Activated CD4-positive, alpha-beta T cell treated with anti-CD3 and anti-CD28 coated beads, Interleukin-2, amount 50 U/mL, for 4 hours (primary cell): ENCODE results near the gene FOXK1.
A peak's percentile ranks its signal among the peaks of the same experiment; 100 is the strongest.
"Not testable (repeated sequence)": the region's sequence is repeated elsewhere in the genome, so short reads cannot be mapped to it uniquely, and the experiment has no call there.

ENCODE experiments used
- DNase-seq, 2 experiments: peaks; one replicate each; pipeline ENCODE4 v3.0.0-alpha.2; 2020

Gene FOXK1

GRCh38 chr7:4681886-4682620, at the start of gene FOXK1:
FOXK1 (plus strand) TSS chr7:4682295; CDS start chr7:4682309, 14 bp downstream.
- peak; percentile 70 to 75 for DNase-seq

GRCh38 chr7:4633012-4633411, 49.1 kb upstream of the FOXK1 start:
- no peak for DNase-seq

- DNase-seq: no peak
Observed at GRCh38 chr7:4634166-4634565, 47.9 kb upstream of the FOXK1 start.

GRCh38 chr7:4638781-4639575, 43.1 kb upstream of the FOXK1 start:
- DNase-seq: no peak

GRCh38 chr7:4641091-4641666, 40.9 kb upstream of the FOXK1 start:
- no peak for DNase-seq

- peak; percentile 95 to 96 for DNase-seq
Observed at GRCh38 chr7:4641667-4642467, 40.2 kb upstream of the FOXK1 start.

GRCh38 chr7:4642468-4643203, 39.5 kb upstream of the FOXK1 start:
- DNase-seq: no peak

GRCh38 chr7:4643204-4643471, 39.0 kb upstream of the FOXK1 start:
- not testable (repeated sequence) for DNase-seq

GRCh38 chr7:4645246-4645645, 36.8 kb upstream of the FOXK1 start:
- no peak for DNase-seq

GRCh38 chr7:4648111-4648510, 34.0 kb upstream of the FOXK1 start:
- no peak for DNase-seq

GRCh38 chr7:4650433-4651047, 31.6 kb upstream of the FOXK1 start:
- no peak for DNase-seq

- no peak for DNase-seq
Observed at GRCh38 chr7:4653771-4654170, 28.3 kb upstream of the FOXK1 start.

- DNase-seq: no peak
Observed at GRCh38 chr7:4655311-4655710, 26.8 kb upstream of the FOXK1 start.

GRCh38 chr7:4655896-4656295, 26.2 kb upstream of the FOXK1 start:
- no peak for DNase-seq

GRCh38 chr7:4657640-4658417, 24.3 kb upstream of the FOXK1 start:
- DNase-seq: no peak

GRCh38 chr7:4659551-4660286, 22.4 kb upstream of the FOXK1 start:
- DNase-seq: no peak

- DNase-seq: no peak
Observed at GRCh38 chr7:4661871-4662270, 20.2 kb upstream of the FOXK1 start.

GRCh38 chr7:4663239-4664018, 18.7 kb upstream of the FOXK1 start:
- DNase-seq: no peak

GRCh38 chr7:4665661-4666060, 16.4 kb upstream of the FOXK1 start:
- no peak for DNase-seq
